Measurements from ENCODE around the gene SPPL2B. TPM values are rescaled to one million over a fixed set of nuclear protein-coding genes. Genes with fewer than 3 reads are reported as not detected.
"Not testable (repeated sequence)": the region's sequence is repeated elsewhere in the genome, so short reads cannot be mapped to it uniquely, and the experiment has no call there.

SPPL2B gene
- 54.3 TPM for total RNA-seq

- Histone ChIP-seq H3K27ac (peak within 1 kb of the TSS; percentile 50), H3K4me1 (peaks cover 65% of the 10 kb centered on the region), H3K36me3 (peaks cover 0 to 9% of the 10 kb centered on the region in 2 donors), H3K9me3 (no peaks in the 10 kb centered on the region), H3K27me3 (no peaks in the 10 kb centered on the region), H3K4me3 (peak within 1 kb of the TSS; percentile 64 to 88)
- DNase-seq (ENCODE audit: extremely low spot score in 2 of 2): no peak
- TF ChIP-seq POLR2A (IDR thresholded peaks at IDR 0.05) (peak in 1 of 2 donors; percentile 48), CTCF (IDR thresholded peaks at IDR 0.05) (no peak), POLR2AphosphoS5 (IDR thresholded peaks at IDR 0.05; ENCODE audit: insufficient read depth in 1 of 2, low read depth in 1 of 2) (peak; percentile 77 to 83)
- intact Hi-C loops (cut with DNase I): no loop called here
Measured at GRCh38 chr19:2328401-2329148, at the start of gene SPPL2B, which contains the start of gene LSM7. Gene SPPL2B, plus strand, starts transcription at chr19:2328684. Its CDS starts 26 bp downstream, at chr19:2328710. Gene LSM7, minus strand, starts transcription at chr19:2328586. Its CDS starts 20 bp downstream, at chr19:2328566.

GRCh38 chr19:2280633-2281264 is 47.7 kb upstream of the SPPL2B start:
- no peak for DNase-seq (ENCODE audit: extremely low spot score in 2 of 2)
- no peaks in the 10 kb centered on the region for H3K27me3 ChIP-seq
- no peak overlapping the region for H3K4me3 ChIP-seq
- intact Hi-C loops (cut with DNase I): no loop called here
- no peaks in the 10 kb centered on the region for H3K9me3 ChIP-seq
- peaks cover 26% of the 10 kb centered on the region for H3K4me1 ChIP-seq
- TF ChIP-seq POLR2AphosphoS5 (IDR thresholded peaks at IDR 0.05; ENCODE audit: insufficient read depth in 1 of 2, low read depth in 1 of 2) (no peak), POLR2A (IDR thresholded peaks at IDR 0.05) (no peak), CTCF (IDR thresholded peaks at IDR 0.05) (no peak)
- no peaks in the 10 kb centered on the region for H3K36me3 ChIP-seq
- H3K27ac ChIP-seq: no peak overlapping the region

- H3K9me3 ChIP-seq; intact Hi-C loops (cut with DNase I); H3K36me3 ChIP-seq; H3K27me3 ChIP-seq; DNase-seq (ENCODE audit: extremely low spot score in 2 of 2): not testable (repeated sequence)
- Histone ChIP-seq H3K27ac (peak overlapping the region; percentile 4), H3K4me3 (peak overlapping the region; percentile 29 to 30), H3K4me1 (peaks cover 18% of the 10 kb centered on the region)
Measured at GRCh38 chr19:2281265-2282061, 47.0 kb upstream of the SPPL2B start.

GRCh38 chr19:2282062-2282861 is 46.2 kb upstream of the SPPL2B start, which contains the start of gene PEAK3:
Gene PEAK3, minus strand, starts transcription at chr19:2282175. Its CDS starts 1,244 bp downstream, at chr19:2280931.
- peaks cover 13% of the 10 kb centered on the region for H3K4me1 ChIP-seq
- no peaks in the 10 kb centered on the region for H3K27me3 ChIP-seq
- no peak for DNase-seq (ENCODE audit: extremely low spot score in 2 of 2)
- intact Hi-C loops (cut with DNase I): no loop called here
- H3K36me3 ChIP-seq: no peaks in the 10 kb centered on the region
- peak within 1 kb of the TSS; percentile 29 to 30 for H3K4me3 ChIP-seq
- peak within 1 kb of the TSS; percentile 4 for H3K27ac ChIP-seq
- TF ChIP-seq POLR2A (IDR thresholded peaks at IDR 0.05) (no peak), POLR2AphosphoS5 (IDR thresholded peaks at IDR 0.05; ENCODE audit: insufficient read depth in 1 of 2, low read depth in 1 of 2) (peak in 1 of 2 donors; percentile 57)
- H3K9me3 ChIP-seq: no peaks in the 10 kb centered on the region

GRCh38 chr19:2282862-2283237 is 45.6 kb upstream of the SPPL2B start:
- Histone ChIP-seq H3K4me1 (peaks cover 13% of the 10 kb centered on the region), H3K9me3 (no peaks in the 10 kb centered on the region), H3K36me3 (no peaks in the 10 kb centered on the region), H3K27me3 (no peaks in the 10 kb centered on the region), H3K4me3 (peak overlapping the region; percentile 29 to 30), H3K27ac (no peak overlapping the region)
- TF ChIP-seq POLR2AphosphoS5 (IDR thresholded peaks at IDR 0.05; ENCODE audit: insufficient read depth in 1 of 2, low read depth in 1 of 2) (no peak), CTCF (IDR thresholded peaks at IDR 0.05) (no peak), POLR2A (IDR thresholded peaks at IDR 0.05) (no peak)
- no peak for DNase-seq (ENCODE audit: extremely low spot score in 2 of 2)
- intact Hi-C loops (cut with DNase I): no loop called here
